WI38 (cell line): ENCODE data around the gene SIX5.

Experiments used
- H3K4me3 ChIP-seq: 2 replicates; pipeline ENCODE4 v1.5.1; 2011; ENCODE audit warnings: low read depth, mild to moderate bottlenecking, control low read depth, low read length
- TF ChIP-seq, protein P1 (sequence below): IDR thresholded peaks from 2 replicates; pipeline ENCODE4 v1.5.1; 2012; ENCODE audit warnings: low read depth, mild to moderate bottlenecking, control low read depth, low read length

The SIX5 gene

DNA sequence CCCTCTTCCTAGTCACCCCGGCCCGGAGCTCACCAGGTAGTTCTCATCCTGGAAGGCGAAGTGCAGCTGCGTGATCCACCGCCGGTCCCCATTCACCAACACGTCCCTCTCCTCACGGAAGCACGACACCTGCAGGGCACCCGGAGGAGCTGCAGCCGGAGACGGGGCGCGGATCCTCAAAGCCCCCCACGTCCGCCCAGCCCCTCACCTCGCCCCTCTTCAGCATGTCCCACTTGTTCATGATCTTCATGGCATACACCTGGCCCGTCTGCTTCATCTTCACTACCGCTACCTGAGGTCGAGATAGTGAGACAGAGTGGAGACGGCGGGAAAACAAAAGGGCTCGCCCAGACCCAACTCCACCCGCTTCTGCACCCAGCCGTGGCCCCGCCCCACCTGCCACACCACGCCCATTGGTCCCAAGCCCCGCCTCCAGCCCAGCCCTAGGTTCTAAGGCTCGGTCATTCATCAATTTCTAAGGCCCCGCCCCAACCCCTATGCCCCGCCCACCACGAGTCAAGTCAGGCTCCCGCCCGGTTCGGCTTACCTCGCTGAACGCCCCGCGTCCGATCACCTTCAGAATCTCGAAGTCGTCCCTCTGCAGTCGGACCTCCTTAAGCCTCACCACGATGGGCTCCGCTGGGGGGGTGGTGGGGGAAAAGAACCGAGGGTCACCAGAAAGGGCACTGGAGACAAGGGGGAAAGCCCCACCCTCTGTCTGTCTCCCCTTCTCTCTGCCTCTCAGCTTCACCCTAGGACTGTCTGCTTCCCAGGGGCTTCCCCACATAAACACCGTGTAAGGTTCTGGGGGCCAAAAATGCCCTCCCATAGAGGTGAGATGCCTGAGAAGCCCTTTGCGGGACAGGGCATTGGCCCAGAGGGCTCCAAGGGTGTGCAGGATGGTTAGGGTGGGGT, 10.4 kb upstream of the SIX5 start:
- TF ChIP-seq, protein P1, sequence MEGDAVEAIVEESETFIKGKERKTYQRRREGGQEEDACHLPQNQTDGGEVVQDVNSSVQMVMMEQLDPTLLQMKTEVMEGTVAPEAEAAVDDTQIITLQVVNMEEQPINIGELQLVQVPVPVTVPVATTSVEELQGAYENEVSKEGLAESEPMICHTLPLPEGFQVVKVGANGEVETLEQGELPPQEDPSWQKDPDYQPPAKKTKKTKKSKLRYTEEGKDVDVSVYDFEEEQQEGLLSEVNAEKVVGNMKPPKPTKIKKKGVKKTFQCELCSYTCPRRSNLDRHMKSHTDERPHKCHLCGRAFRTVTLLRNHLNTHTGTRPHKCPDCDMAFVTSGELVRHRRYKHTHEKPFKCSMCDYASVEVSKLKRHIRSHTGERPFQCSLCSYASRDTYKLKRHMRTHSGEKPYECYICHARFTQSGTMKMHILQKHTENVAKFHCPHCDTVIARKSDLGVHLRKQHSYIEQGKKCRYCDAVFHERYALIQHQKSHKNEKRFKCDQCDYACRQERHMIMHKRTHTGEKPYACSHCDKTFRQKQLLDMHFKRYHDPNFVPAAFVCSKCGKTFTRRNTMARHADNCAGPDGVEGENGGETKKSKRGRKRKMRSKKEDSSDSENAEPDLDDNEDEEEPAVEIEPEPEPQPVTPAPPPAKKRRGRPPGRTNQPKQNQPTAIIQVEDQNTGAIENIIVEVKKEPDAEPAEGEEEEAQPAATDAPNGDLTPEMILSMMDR = 0 out of 2 replicates have a peak, but pooled peaks have one; percentile 10
- no peak overlapping the region for H3K4me3 ChIP-seq

DNA sequence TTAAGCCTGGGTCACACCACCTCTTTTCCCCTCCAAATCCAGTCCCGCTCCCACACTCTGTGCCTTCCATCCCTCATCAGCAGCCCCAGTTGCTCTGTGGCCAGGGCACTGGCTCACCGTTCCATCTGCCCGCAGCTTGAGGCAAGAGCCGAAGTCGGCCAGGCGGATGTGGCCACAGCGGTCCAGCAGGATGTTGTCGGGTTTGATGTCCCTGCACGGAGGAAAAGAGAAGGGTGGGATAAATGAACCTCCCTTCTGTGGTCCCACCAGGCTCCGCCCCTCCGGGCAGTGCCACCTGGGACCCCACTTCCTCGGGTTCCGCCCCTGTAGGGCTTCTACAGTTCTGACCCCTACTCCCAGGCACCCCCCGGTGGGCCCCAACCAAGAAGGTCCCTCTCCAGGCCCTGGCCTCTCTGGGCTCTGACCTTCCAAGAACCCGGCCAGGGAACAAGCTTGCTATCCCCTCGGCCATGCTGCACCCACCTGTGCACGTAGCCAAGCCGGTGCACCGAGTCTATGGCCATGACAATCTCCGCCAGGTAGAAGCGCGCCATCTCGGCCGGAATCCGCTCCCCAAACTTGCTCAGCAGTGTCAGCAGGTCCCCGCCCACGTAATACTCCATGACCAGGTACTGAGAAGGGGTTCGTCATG, 9.1 kb upstream of the SIX5 start:
- TF ChIP-seq, protein P1 = no peak
- no peak overlapping the region for H3K4me3 ChIP-seq

DNA sequence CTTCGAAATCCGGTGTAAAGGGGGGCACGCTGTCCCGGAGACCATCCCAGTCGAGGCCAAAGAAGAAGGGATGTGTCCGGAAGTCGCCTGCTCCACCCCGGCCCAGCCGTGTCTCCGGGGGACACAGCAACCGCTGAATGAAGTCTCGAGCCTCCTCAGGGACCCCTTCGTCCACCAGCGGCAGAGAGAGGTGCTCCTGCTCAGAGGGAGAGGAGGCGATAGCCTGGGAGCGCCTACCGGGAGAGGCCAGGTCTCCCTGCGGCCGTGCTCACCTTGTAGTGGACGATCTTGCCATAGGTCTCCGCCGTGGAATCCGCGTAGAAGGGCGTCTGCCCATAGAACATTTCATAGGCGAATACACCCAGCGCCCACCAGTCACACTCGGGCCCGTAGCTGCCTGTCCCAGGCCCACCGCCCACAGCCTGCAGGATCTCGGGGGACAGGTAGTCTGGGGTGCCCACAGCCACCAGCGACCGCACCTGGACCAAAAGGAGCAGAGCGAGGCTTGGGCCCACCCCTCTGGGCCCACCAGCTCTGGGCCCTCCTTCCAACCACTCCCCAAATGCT, 8.4 kb upstream of the SIX5 start:
- no peak overlapping the region for H3K4me3 ChIP-seq
- TF ChIP-seq, protein P1 = no peak

DNA sequence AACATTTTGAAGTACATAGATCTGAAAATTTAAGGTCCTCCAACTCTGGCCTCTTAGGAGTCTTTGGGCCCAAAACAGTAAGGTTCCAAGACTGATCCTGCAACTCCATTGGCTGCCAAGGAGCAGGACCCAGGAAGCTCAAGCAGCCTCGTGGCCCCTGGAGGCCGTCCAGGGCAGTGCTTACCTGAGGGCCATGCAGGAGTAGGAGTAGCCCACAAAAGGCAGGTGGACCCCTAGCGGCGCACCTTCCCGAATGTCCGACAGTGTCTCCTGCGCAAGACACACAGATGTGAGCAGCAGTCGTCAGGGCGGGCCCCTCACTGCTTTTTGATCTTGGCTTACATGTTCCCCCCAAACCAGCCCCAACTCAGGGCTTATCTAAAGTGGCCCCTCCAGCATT, 5.7 kb upstream of the SIX5 start:
- TF ChIP-seq, protein P1 = no peak
- H3K4me3 ChIP-seq = no peak overlapping the region

DNA sequence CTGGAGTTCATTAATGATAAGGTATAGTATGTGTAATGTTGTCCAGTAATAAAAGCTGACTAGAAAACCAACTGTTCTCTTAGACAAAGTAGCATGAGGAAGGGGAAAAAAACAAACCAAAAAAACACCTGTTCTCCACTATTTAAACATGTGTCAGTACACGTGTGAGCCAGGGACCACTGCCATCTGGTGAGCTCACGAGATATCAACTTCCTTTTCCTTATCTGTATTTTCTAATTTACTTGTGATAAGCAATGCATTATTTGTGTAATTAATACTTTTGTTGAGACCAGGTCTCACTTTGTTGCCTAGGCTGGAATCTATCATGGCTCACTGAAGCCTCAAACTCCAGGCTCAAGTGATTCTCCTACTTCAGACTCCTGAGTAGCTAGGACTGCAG, 4.3 kb upstream of the SIX5 start:
- H3K4me3 ChIP-seq = no peak overlapping the region
- TF ChIP-seq, protein P1 = no peak

DNA sequence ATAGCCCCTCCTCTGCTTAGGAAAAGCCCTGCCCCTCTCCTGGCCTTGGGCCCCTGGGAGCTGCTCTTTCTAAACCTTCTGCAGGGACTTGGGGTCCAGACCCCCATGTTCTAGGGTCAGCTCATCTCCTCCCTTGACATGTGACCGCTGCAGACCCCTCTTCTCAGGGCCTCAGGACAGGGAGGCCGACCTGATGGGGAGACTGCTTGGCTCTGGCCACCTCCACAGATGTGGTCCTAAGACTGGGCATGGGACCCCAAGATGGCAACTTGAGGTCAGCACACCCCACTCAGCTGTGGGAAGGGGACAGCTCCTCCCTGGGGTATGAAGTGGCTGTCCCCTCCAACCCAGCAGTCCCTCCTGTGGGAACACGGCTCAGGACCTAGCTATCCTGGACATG, 3.9 kb upstream of the SIX5 start:
- H3K4me3 ChIP-seq = no peak overlapping the region
- TF ChIP-seq, protein P1 = no peak
